Activated CD4-positive, alpha-beta T cell treated with anti-CD3 and anti-CD28 coated beads, Interleukin-2, amount 10 ng/mL, durations not matched to agents 7 days and 5 days (primary cell): ENCODE results near the gene CDKN1C. TPM values are rescaled to one million over a fixed set of nuclear protein-coding genes. Genes with fewer than 3 reads are reported as not detected.

Source experiments
- CTCF ChIA-PET: fragments of 350-600 bp; sonication (Branson Sonifier 250); formaldehyde crosslinking; loops from one replicate; lab custom pipeline; 2021; ENCODE audit warnings: antibody characterized with exemption; lab: Charles Lee
- POLR2A ChIA-PET: fragments of 350-600 bp; sonication (Branson Sonifier 250); formaldehyde crosslinking; loops from one replicate; lab custom pipeline; 2021; ENCODE audit warnings: antibody characterized with exemption; lab: Charles Lee
- DNase-seq: peaks from one replicate; pipeline ENCODE4 v3.0.0-alpha.2; 2020
- H3K27ac Mint-ChIP-seq: one replicate; pipeline ENCODE4 v1.8.0; 2021; ENCODE audit warnings: mild to moderate bottlenecking, moderate library complexity, mixed read lengths
- H3K27me3 Mint-ChIP-seq: one replicate; pipeline ENCODE4 v1.8.0; 2021; ENCODE audit warnings: mixed read lengths
- H3K36me3 Mint-ChIP-seq: one replicate; pipeline ENCODE4 v1.8.0; 2021; ENCODE audit warnings: low read depth, mixed read lengths
- H3K4me1 Mint-ChIP-seq: one replicate; pipeline ENCODE4 v1.8.0; 2021; ENCODE audit warnings: mixed read lengths
- H3K4me3 Mint-ChIP-seq: one replicate; pipeline ENCODE4 v1.8.0; 2021; ENCODE audit warnings: mild to moderate bottlenecking, moderate library complexity, mixed read lengths
- H3K9me3 Mint-ChIP-seq: one replicate; pipeline ENCODE4 v1.8.0; 2021; ENCODE audit warnings: mixed read lengths
- total RNA-seq, 2 experiments: library from RNA; stranded (reverse); gene quantifications; one replicate each; pipeline ENCODE4 v1.2.3, GENCODE V29; 2021

The CDKN1C gene
- total RNA-seq, 2 experiments from 2014 or later = 0.29 to 0.40 TPM

- Mint-ChIP-seq H3K9me3 (peaks cover 2% of the 10 kb centered on the region), H3K27ac (peak within 1 kb of the TSS; percentile 76), H3K4me3 (peak within 1 kb of the TSS; percentile 63), H3K27me3 (peaks cover 30% of the 10 kb centered on the region), H3K36me3 (no peaks in the 10 kb centered on the region), H3K4me1 (peaks cover 34% of the 10 kb centered on the region)
- POLR2A ChIA-PET = no interaction called here
- DNase-seq = peak; percentile 65
- CTCF ChIA-PET = interaction anchor here (1.0 to 2.8 kb wide), 12 partner anchors 14 to 528 kb away, joined by 3 to 15 read pairs (median 5); partner anchors contain the start of gene TSSC4
Measured at GRCh38 chr11:2928605-2929530, 43.3 kb upstream of the CDKN1C start, which contains the start of gene PHLDA2. TSS of gene PHLDA2 (minus strand) at chr11:2929420. CDS start at chr11:2929364, 56 bp downstream.

GRCh38 chr11:2927851-2928604 lies 42.5 kb upstream of the CDKN1C start:
- ChIA-PET POLR2A (no interaction called here), CTCF (interaction anchor here (1.7 to 2.1 kb wide), 3 partner anchors 35 to 527 kb away, joined by 5 to 7 read pairs (median 5); partner anchors contain the start of gene TSSC4)
- Mint-ChIP-seq H3K9me3 (peaks cover 2% of the 10 kb centered on the region), H3K36me3 (no peaks in the 10 kb centered on the region), H3K4me1 (peaks cover 26% of the 10 kb centered on the region), H3K27me3 (peaks cover 30% of the 10 kb centered on the region), H3K27ac (no peak overlapping the region), H3K4me3 (peak overlapping the region; percentile 27)
- no peak for DNase-seq

- peaks cover 30% of the 10 kb centered on the region for H3K27me3 Mint-ChIP-seq
- DNase-seq = no peak
- H3K4me3 Mint-ChIP-seq = no peak overlapping the region
- no peaks in the 10 kb centered on the region for H3K36me3 Mint-ChIP-seq
- ChIA-PET CTCF (interaction anchor here (1.7 kb wide), 1 partner anchor 35 kb away, joined by 5 read pairs; no protein-coding TSS in a partner anchor), POLR2A (interaction anchor here (0.9 kb wide), 1 partner anchor 40 kb away, joined by 3 read pairs; no protein-coding TSS in a partner anchor)
- H3K27ac Mint-ChIP-seq = no peak overlapping the region
- peaks cover 2% of the 10 kb centered on the region for H3K9me3 Mint-ChIP-seq
- H3K4me1 Mint-ChIP-seq = peaks cover 21% of the 10 kb centered on the region
Measured at GRCh38 chr11:2927121-2927800, 41.7 kb upstream of the CDKN1C start.

- ChIA-PET POLR2A (interaction anchor here (0.9 kb wide), 1 partner anchor 39 kb away, joined by 3 read pairs; no protein-coding TSS in a partner anchor), CTCF (interaction anchor here (1.0 kb wide), 1 partner anchor 11 kb away, joined by 3 read pairs; no protein-coding TSS in a partner anchor)
- H3K27ac Mint-ChIP-seq = no peak overlapping the region
- H3K4me3 Mint-ChIP-seq = no peak overlapping the region
- peaks cover 2% of the 10 kb centered on the region for H3K9me3 Mint-ChIP-seq
- peaks cover 30% of the 10 kb centered on the region for H3K27me3 Mint-ChIP-seq
- DNase-seq = no peak
- peaks cover 21% of the 10 kb centered on the region for H3K4me1 Mint-ChIP-seq
- no peaks in the 10 kb centered on the region for H3K36me3 Mint-ChIP-seq
Measured at GRCh38 chr11:2926611-2927051, 41.1 kb upstream of the CDKN1C start.

- CTCF ChIA-PET = no interaction called here
Measured at GRCh38 chr11:2924821-2925675, 39.5 kb upstream of the CDKN1C start.

GRCh38 chr11:2924381-2924780 lies 38.8 kb upstream of the CDKN1C start:
- peaks cover 13% of the 10 kb centered on the region for H3K4me1 Mint-ChIP-seq
- no peak overlapping the region for H3K4me3 Mint-ChIP-seq
- peaks cover 2% of the 10 kb centered on the region for H3K9me3 Mint-ChIP-seq
- peaks cover 25% of the 10 kb centered on the region for H3K27me3 Mint-ChIP-seq
- ChIA-PET POLR2A (no interaction called here), CTCF (no interaction called here)
- no peak for DNase-seq
- H3K27ac Mint-ChIP-seq = no peak overlapping the region
- no peaks in the 10 kb centered on the region for H3K36me3 Mint-ChIP-seq

More at GRCh38 chr11:2924821-2925675, 39.5 kb upstream of the CDKN1C start:
- peaks cover 2% of the 10 kb centered on the region for H3K9me3 Mint-ChIP-seq
- H3K27ac Mint-ChIP-seq = no peak overlapping the region
- no peak overlapping the region for H3K4me3 Mint-ChIP-seq
- POLR2A ChIA-PET = no interaction called here
- DNase-seq = no peak
- H3K36me3 Mint-ChIP-seq = no peaks in the 10 kb centered on the region
- peaks cover 28% of the 10 kb centered on the region for H3K27me3 Mint-ChIP-seq
- H3K4me1 Mint-ChIP-seq = peaks cover 16% of the 10 kb centered on the region

GRCh38 chr11:2923446-2924375 lies 38.1 kb upstream of the CDKN1C start:
- peaks cover 2% of the 10 kb centered on the region for H3K9me3 Mint-ChIP-seq
- H3K27ac Mint-ChIP-seq = no peak overlapping the region
- H3K36me3 Mint-ChIP-seq = no peaks in the 10 kb centered on the region
- ChIA-PET CTCF (interaction anchor here (0.7 kb wide), 1 partner anchor 391 kb away, joined by 5 read pairs; no protein-coding TSS in a partner anchor), POLR2A (no interaction called here)
- H3K27me3 Mint-ChIP-seq = peaks cover 21% of the 10 kb centered on the region
- no peak for DNase-seq
- H3K4me3 Mint-ChIP-seq = no peak overlapping the region
- H3K4me1 Mint-ChIP-seq = peaks cover 9% of the 10 kb centered on the region

GRCh38 chr11:2922655-2923054 lies 37.1 kb upstream of the CDKN1C start:
- CTCF ChIA-PET = interaction anchor here (0.7 to 0.8 kb wide), 2 partner anchors 26 to 390 kb away, joined by 3 to 5 read pairs; no protein-coding TSS in a partner anchor
- peaks cover 13% of the 10 kb centered on the region for H3K27me3 Mint-ChIP-seq
- H3K4me3 Mint-ChIP-seq = no peak overlapping the region
- H3K36me3 Mint-ChIP-seq = no peaks in the 10 kb centered on the region
- no peak overlapping the region for H3K27ac Mint-ChIP-seq
- H3K4me1 Mint-ChIP-seq = peaks cover 2% of the 10 kb centered on the region
- H3K9me3 Mint-ChIP-seq = peaks cover 2% of the 10 kb centered on the region
- DNase-seq = no peak
- POLR2A ChIA-PET = no interaction called here

- peaks cover 7% of the 10 kb centered on the region for H3K27me3 Mint-ChIP-seq
- H3K4me1 Mint-ChIP-seq = no peaks in the 10 kb centered on the region
- H3K36me3 Mint-ChIP-seq = no peaks in the 10 kb centered on the region
- peaks cover 2% of the 10 kb centered on the region for H3K9me3 Mint-ChIP-seq
- no peak overlapping the region for H3K4me3 Mint-ChIP-seq
- CTCF ChIA-PET = interaction anchor here (0.8 to 2.0 kb wide), 4 partner anchors 10 to 389 kb away, joined by 3 to 6 read pairs (median 4); no protein-coding TSS in a partner anchor
- no peak for DNase-seq
- POLR2A ChIA-PET = no interaction called here
- no peak overlapping the region for H3K27ac Mint-ChIP-seq
Measured at GRCh38 chr11:2921742-2922493, 36.3 kb upstream of the CDKN1C start.

- H3K36me3 Mint-ChIP-seq = no peaks in the 10 kb centered on the region
- no peak overlapping the region for H3K4me3 Mint-ChIP-seq
- no peak for DNase-seq
- no peaks in the 10 kb centered on the region for H3K9me3 Mint-ChIP-seq
- H3K27me3 Mint-ChIP-seq = peaks cover under 1% of the 10 kb centered on the region
- ChIA-PET POLR2A (no interaction called here), CTCF (interaction anchor here (1.8 to 2.0 kb wide), 4 partner anchors 10 to 388 kb away, joined by 4 to 7 read pairs (median 5); no protein-coding TSS in a partner anchor)
- H3K4me1 Mint-ChIP-seq = no peaks in the 10 kb centered on the region
- H3K27ac Mint-ChIP-seq = no peak overlapping the region
Measured at GRCh38 chr11:2921261-2921660, 35.7 kb upstream of the CDKN1C start.
